TTC549 (cell line): ENCODE measurements around the gene IFNAR2.

Source experiments
- FAIRE-seq: peaks from 2 replicates; lab custom pipeline; 2012; peaks lifted over from hg19 to GRCh38; lab: Jason Lieb, UNC

Gene IFNAR2

DNA sequence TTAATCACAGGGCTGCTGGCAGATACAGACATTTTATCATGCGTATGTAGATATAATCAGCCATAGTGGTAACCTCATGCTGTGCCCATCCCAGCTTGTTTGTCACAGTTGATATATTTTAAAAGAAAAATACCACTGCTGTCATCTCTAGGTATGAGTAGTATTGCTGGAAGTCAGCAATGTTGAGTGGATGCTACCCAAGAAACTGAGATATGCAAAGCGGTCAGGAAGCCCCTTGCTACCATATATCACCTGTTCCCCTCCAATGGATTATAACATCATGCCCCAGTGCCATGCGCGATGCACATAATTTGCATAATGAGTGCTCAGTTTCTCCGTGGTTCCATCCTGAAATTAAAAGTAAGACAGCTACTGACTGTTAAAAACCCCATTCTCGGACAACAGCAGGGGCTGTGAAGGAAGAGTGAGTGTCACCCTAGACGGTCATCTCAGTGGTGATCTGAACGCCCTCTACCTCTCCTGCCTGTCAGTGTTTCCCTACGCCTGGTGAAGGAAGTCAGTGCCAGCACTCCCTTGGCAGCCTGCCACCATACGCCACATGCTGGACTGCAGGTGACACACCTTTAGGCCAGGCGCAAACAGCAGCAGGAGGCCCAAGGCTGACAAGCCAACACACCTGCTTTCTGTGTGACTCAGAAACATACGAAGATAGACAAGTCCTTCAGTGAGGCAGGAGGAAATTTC lies 39.2 kb downstream of the IFNAR2 start:
- FAIRE-seq = no peak

DNA sequence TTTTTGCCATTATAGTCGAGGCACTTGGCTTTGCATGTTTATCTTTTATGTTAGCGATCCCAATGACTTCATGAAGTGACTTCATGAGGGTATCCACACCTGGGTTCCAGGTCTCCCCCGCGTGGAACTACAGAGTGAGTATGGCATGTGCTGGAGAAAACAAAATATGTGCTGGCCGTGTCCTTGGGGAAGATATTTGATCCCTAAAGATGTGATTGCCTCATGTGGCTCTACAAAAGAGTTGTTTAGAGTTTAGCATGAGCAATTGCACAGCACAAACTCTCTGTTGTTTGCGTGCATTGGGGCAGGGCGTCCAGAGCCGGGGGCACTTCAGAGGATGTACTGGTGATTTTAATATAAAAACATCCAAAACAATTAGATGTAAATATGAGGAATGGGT lies 41.2 kb downstream of the IFNAR2 start:
- no peak for FAIRE-seq

DNA sequence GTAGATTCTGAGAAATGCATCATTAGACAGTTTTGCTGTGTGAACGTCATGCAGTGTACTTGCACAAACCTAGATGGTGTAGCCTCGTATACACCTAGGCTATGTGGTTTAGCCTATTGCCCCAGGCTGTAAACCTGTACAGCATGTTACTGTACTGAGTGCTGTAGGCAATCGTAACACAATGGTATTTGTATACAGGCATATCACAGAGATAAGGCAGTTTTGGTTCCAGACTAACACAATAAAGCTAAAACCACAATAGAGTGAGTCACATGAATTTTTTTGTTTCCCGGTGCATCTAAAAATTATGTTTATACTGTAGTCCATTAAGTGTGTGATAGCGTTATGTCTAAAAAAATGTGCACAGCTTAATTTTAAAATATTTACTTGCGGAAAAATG lies 43.3 kb downstream of the IFNAR2 start:
- FAIRE-seq = no peak

DNA sequence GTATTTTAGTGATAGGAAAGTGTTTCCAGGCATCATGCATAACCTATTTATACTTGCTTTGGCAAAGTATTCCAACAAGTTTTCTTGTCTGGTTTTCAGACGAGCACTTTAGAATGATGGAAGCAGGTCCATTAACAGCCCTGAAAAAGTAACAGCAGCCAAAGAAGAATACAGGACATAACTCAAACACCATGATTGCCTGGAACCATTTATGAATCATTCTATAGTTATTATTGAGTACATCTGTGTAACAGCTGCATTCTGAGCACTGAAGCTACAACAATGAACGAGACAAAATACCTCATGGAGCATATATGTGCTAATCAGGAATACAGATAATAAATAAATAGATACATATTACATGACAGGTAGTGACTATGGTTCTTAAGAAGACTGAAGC lies 49.0 kb downstream of the IFNAR2 start:
- no peak for FAIRE-seq

DNA sequence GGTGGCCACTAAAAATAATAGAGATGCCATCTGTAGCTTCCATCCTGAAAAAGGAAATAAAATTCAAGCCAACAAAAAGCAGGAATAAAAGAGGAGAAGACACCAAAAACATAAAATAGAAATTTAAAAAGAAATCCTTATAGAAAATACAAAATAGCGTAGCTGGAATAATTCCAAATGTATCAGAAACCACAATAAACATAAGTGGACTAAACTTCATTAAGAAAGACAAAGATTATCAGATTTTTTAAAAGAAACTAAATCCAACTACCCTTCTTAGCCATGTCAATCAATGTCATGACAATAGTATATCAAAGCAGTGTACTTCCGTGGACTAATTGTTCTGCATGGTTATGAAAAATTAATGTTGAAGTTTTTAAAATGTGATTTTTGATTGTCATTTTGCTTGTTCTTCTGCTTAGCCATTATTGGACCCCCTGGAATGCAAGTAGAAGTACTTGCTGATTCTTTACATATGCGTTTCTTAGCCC lies 49.6 kb downstream of the IFNAR2 start:
- FAIRE-seq = no peak
